ENCODE measurements around the gene SLC6A7.

GRCh38 chr5:150235500-150235854, 45.6 kb downstream of the SLC6A7 start:
- TF ChIP-seq, protein P1, sequence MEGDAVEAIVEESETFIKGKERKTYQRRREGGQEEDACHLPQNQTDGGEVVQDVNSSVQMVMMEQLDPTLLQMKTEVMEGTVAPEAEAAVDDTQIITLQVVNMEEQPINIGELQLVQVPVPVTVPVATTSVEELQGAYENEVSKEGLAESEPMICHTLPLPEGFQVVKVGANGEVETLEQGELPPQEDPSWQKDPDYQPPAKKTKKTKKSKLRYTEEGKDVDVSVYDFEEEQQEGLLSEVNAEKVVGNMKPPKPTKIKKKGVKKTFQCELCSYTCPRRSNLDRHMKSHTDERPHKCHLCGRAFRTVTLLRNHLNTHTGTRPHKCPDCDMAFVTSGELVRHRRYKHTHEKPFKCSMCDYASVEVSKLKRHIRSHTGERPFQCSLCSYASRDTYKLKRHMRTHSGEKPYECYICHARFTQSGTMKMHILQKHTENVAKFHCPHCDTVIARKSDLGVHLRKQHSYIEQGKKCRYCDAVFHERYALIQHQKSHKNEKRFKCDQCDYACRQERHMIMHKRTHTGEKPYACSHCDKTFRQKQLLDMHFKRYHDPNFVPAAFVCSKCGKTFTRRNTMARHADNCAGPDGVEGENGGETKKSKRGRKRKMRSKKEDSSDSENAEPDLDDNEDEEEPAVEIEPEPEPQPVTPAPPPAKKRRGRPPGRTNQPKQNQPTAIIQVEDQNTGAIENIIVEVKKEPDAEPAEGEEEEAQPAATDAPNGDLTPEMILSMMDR (IDR thresholded peaks at IDR 0.05), result no peak
- TF ChIP-seq POLR2A (IDR thresholded peaks at IDR 0.05; ENCODE audit: low read depth) (no peak), POLR2AphosphoS5 (IDR thresholded peaks at IDR 0.05) (no peak), EP300 (IDR thresholded peaks at IDR 0.05) (no peak)
